ENCODE measurements around the gene RALGAPA2. TPM values are rescaled to one million over a fixed set of nuclear protein-coding genes. Genes with fewer than 3 reads are reported as not detected.

Gene RALGAPA2
- total and polyA plus RNA-seq, 9 donors = 8.4 to 31.7 (median 19.9) TPM

- no peaks in the 10 kb centered on the region for H3K9me3 ChIP-seq
- no peaks in the 10 kb centered on the region for H3K36me3 ChIP-seq
- DNase-seq = no peak
- H3K27me3 ChIP-seq = no peaks in the 10 kb centered on the region
- H3K4me3 ChIP-seq = no peak overlapping the region
- intact Hi-C loops (cut with DNase I) = no loop called here
- no peak for TF ChIP-seq CTCF (IDR thresholded peaks at IDR 0.05)
- TF ChIP-seq EP300 (IDR thresholded peaks at IDR 0.05) = no peak
- H3K27ac ChIP-seq = no peak overlapping the region
- peaks cover 2% of the 10 kb centered on the region for H3K4me1 ChIP-seq (ENCODE audit: insufficient read depth)
- WGBS, 3 donors = 65 to 74% (median 73%) methylated on average over 12 of the region's 12 CpGs
These were observed 301.0 kb downstream of the RALGAPA2 start for GRCh38 chr20:20411402-20411801.

GRCh38 chr20:20410678-20411077 is 301.8 kb downstream of the RALGAPA2 start:
- no peaks in the 10 kb centered on the region for H3K9me3 ChIP-seq
- 10 to 15% (median 11%) methylated on average over 6 of the region's 6 CpGs for WGBS, 3 donors
- peaks cover 2% of the 10 kb centered on the region for H3K4me1 ChIP-seq (ENCODE audit: insufficient read depth)
- no peaks in the 10 kb centered on the region for H3K36me3 ChIP-seq
- no peaks in the 10 kb centered on the region for H3K27me3 ChIP-seq
- DNase-seq = peak in 4 of 5 donors; percentile 25 to 60 (median 30)
- no peak overlapping the region for H3K4me3 ChIP-seq
- TF ChIP-seq POLR2A (IDR thresholded peaks at IDR 0.05) = no peak
- no peak for TF ChIP-seq CTCF (IDR thresholded peaks at IDR 0.05)
- no peak for TF ChIP-seq EP300 (IDR thresholded peaks at IDR 0.05)
- intact Hi-C loops (cut with DNase I) = no loop called here
- no peak overlapping the region for H3K27ac ChIP-seq

- TF ChIP-seq EP300 (IDR thresholded peaks at IDR 0.05) (no peak), CTCF (IDR thresholded peaks at IDR 0.05) (no peak), POLR2A (IDR thresholded peaks at IDR 0.05) (no peak)
- no peaks in the 10 kb centered on the region for H3K27me3 ChIP-seq
- DNase-seq = no peak
- intact Hi-C loops (cut with DNase I) = loop anchor here in 1 of 4 donors (10.0 kb wide), 1 partner anchor 55 kb away; no protein-coding TSS in a partner anchor
- no peaks in the 10 kb centered on the region for H3K9me3 ChIP-seq
- H3K4me3 ChIP-seq = no peak overlapping the region
- WGBS, 3 donors = 95 to 99% (median 98%) methylated on average over 4 of the region's 4 CpGs
- no peak overlapping the region for H3K27ac ChIP-seq
- peaks cover 2% of the 10 kb centered on the region for H3K4me1 ChIP-seq (ENCODE audit: insufficient read depth)
- H3K36me3 ChIP-seq = no peaks in the 10 kb centered on the region
These were observed 303.1 kb downstream of the RALGAPA2 start for GRCh38 chr20:20409331-20409730.

- no peaks in the 10 kb centered on the region for H3K36me3 ChIP-seq
- no peak overlapping the region for H3K27ac ChIP-seq
- DNase-seq = no peak
- no peaks in the 10 kb centered on the region for H3K27me3 ChIP-seq
- intact Hi-C loops (cut with DNase I) = loop anchor here in 1 of 4 donors (10.0 kb wide), 1 partner anchor 57 kb away; no protein-coding TSS in a partner anchor
- peaks cover 2% of the 10 kb centered on the region for H3K4me1 ChIP-seq (ENCODE audit: insufficient read depth)
- H3K4me3 ChIP-seq = no peak overlapping the region
- TF ChIP-seq CTCF (IDR thresholded peaks at IDR 0.05) (no peak), EP300 (IDR thresholded peaks at IDR 0.05) (no peak), POLR2A (IDR thresholded peaks at IDR 0.05) (no peak)
- WGBS, 3 donors = 71 to 78% (median 78%) methylated on average over 6 of the region's 6 CpGs
- H3K9me3 ChIP-seq = no peaks in the 10 kb centered on the region
These were observed 304.3 kb downstream of the RALGAPA2 start for GRCh38 chr20:20407891-20408805.

All from ovary (tissue), 9 donors.